ES-I3 (cell line): ENCODE data around the gene GYS2.
"Not testable (repeated sequence)": the region's sequence is repeated elsewhere in the genome, so short reads cannot be mapped to it uniquely, and the experiment has no call there.

Experiments
- H3K36me3 ChIP-seq: 2 replicates; pipeline ENCODE4 v1.6.1; 2013; ENCODE audit warnings: mild to moderate bottlenecking, low read length, control low read depth, moderate library complexity; ENCODE audit not compliant: insufficient read depth
- H3K4me1 ChIP-seq: 2 replicates; pipeline ENCODE4 v1.6.1; 2013; ENCODE audit warnings: mild to moderate bottlenecking, control low read depth, low read length; ENCODE audit not compliant: insufficient read depth
- H3K9ac ChIP-seq: 2 replicates; pipeline ENCODE4 v1.6.1; 2013; ENCODE audit warnings: low read depth, mild to moderate bottlenecking, low read length, moderate library complexity
- H3K9me3 ChIP-seq: 2 replicates; pipeline ENCODE4 v1.6.1; 2013; ENCODE audit warnings: mild to moderate bottlenecking, low read length, moderate library complexity; ENCODE audit not compliant: control insufficient read depth, insufficient read depth

GYS2 gene

DNA sequence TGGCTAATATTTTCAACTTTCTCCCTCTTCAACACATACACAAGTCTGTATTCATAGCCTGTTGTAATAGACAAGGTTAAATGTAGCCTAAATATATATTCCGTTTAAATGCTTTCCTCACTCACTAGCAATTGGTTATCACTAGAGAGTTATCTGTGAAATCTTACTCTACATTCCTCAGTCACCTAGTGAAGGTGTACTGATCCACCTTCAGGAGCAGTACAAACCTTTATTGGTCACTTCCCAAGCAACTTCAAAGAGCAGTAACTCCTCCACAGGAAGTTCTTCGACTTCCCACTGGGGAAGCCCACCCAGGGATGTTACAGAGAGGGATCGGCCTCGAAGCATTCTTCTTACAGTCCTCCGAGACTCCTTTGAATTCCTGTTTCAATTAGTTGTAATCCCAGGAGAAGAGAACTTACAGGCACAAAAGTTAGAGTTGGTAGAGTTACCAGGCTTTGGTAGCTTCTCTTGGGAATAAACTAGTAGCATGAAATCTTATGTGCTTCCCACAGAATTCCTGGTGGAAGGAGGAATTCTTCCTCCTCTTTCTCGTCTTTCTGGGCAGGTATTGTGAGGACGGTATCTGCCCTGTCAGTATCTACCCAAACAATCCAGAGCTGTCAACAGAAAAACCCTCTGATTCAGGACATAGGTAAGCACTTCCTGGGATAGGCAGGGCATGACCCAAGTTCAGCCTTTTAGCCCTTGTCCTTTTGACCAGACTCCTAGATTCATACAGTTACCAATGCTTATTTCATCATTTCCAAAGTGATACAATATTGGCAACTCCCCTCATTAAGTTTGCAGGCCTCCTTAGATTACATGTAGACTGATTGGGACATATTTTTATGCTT, at the start of gene GYS2:
Gene GYS2, minus strand, starts transcription at position 603 of the 857 bp plus-strand sequence. Its CDS starts 255 bp downstream, at position 348.
- Histone ChIP-seq H3K4me1 (0 out of 2 replicates have a peak, but pooled peaks cover 3% of the 10 kb centered on the region), H3K36me3 (no peaks in the 10 kb centered on the region), H3K9ac (no peak within 1 kb of the TSS), H3K9me3 (no peaks in the 10 kb centered on the region)

DNA sequence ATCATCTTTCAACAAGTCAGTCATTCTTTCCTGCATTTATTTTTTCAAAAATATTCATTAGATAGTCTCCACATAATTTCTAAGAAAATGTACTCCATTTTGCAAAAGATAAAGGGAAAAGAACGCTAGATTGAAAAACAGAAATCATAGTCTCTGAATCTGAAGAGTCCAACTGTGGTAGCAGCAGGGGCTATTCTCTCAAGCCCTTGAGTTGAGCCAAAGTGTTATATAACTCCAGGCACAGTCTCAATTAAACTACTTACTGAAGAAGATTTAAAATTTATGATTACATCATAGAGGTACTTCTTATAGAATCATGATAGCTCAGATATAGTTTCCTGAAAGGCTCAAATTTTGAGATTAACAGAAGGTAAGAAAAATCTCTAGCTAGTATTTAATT, 47.2 kb upstream of the GYS2 start:
- H3K9ac ChIP-seq = no peak overlapping the region
- no peaks in the 10 kb centered on the region for H3K9me3 ChIP-seq
- H3K36me3 ChIP-seq = peaks cover 22% of the 10 kb centered on the region
- peaks cover 14% of the 10 kb centered on the region; the same call in 1 of the 2 replicates for H3K4me1 ChIP-seq

DNA sequence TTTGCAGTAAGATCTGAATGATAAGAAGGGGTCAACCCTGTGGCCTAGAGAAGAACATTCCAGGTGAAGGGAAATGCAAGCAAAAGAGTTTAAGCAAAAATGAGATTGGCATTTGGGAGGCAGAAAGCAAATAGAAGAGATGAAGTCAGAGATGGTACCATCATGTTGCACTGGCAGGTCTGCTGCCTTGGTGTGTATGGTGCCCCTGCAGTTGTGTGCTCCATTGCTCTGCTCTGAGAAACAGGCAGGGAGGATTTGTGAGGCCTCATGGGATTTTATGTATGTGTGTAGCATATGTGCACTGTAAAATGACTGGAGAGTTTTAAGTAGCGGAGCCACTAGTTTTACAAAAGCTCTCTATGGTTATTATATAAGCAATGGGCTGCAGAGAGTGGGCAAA, 46.4 kb upstream of the GYS2 start:
- Histone ChIP-seq H3K36me3 (peaks cover 23% of the 10 kb centered on the region), H3K4me1 (peaks cover 20% of the 10 kb centered on the region), H3K9ac (no peak overlapping the region), H3K9me3 (no peaks in the 10 kb centered on the region)

DNA sequence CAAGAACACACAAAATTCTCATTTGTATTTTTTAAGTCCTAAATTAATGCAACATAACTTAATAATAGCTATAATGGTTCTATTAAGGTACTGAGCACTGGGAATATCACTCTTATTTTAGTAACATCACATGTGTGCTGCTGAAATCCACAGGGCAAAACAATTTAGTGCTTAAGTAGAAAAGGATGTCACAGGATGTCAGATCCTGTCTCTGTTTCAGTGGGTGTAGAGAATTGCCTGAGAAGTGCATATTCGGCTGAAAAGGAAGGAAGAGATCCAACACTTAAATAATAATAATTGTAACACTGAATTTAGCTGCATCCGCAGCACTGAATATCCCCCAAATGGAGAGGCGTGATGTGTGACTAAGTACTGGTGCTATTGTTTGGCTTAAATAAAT, 44.4 kb upstream of the GYS2 start:
- Histone ChIP-seq H3K36me3 (peaks cover 23% of the 10 kb centered on the region), H3K4me1 (peaks cover 24% of the 10 kb centered on the region), H3K9me3 (no peaks in the 10 kb centered on the region), H3K9ac (no peak overlapping the region)

DNA sequence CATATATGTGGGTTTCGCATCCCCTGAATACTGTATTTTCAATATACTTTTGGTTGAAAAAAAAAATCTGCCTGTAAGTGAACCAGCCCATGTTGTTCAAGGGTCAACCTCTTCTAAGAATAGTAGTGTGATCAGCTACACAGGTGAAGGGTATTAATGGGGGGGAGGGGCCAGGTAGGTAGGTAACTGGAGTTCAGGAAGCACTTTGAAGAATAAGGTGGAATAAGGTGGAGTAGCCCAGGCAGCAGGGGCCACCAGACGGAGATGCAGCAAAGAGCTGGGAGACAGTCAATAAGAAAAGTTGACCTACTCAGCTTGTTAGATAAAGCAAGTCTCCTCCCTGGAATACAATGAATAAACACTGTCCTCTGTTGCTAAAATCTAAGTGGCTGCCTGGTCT, 43.7 kb upstream of the GYS2 start:
- H3K9ac ChIP-seq = no peak overlapping the region
- H3K36me3 ChIP-seq = peaks cover 21% of the 10 kb centered on the region
- peaks cover 27% of the 10 kb centered on the region for H3K4me1 ChIP-seq
- H3K9me3 ChIP-seq = no peaks in the 10 kb centered on the region

DNA sequence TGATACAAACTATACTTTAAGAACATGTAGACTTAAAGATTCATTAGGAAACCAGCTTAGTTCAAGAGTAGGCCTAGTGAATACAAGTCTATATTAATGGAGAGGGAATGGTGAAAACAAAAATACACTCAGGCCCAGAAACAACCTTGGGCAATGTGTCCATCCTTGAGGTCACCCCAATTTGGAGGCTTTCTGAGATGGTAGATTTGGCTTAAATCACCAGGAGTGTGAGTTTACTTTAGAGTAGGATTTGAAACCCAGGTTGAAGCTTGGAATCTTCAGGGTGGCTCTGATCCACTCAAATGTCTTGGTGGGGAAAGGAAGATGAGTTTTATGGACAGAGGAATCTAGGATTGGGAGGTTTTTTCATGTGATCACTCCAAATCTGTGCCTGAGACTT, 42.5 kb upstream of the GYS2 start:
- no peak overlapping the region for H3K9ac ChIP-seq
- H3K4me1 ChIP-seq = peaks cover 36% of the 10 kb centered on the region
- H3K9me3 ChIP-seq = no peaks in the 10 kb centered on the region
- H3K36me3 ChIP-seq = peaks cover 27% of the 10 kb centered on the region

DNA sequence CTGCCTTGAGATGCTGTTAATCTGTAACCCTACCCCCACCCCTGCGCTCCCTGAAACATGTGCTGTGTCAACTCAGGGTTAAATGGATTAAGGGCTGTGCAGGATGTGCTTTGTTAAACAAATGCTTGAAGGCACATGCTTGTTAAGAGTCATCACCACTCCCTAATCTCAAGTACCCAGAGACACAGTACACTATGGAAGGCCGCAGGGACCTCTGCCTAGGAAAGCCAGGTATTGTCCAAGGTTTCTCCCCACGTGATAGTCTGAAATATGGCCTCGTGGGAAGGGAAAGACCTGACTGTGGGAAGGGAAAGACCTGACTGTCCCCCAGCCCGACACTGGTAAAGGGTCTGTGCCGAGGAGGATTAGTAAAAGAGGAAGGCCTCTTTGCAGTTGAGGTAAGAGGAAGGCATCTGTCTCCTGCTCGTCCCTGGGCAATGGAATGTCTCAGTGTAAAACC, 40.4 kb upstream of the GYS2 start:
- not testable (repeated sequence) for H3K9me3 ChIP-seq, H3K9ac ChIP-seq
- peaks cover 36% of the 10 kb centered on the region for H3K4me1 ChIP-seq
- peaks cover 39% of the 10 kb centered on the region for H3K36me3 ChIP-seq

DNA sequence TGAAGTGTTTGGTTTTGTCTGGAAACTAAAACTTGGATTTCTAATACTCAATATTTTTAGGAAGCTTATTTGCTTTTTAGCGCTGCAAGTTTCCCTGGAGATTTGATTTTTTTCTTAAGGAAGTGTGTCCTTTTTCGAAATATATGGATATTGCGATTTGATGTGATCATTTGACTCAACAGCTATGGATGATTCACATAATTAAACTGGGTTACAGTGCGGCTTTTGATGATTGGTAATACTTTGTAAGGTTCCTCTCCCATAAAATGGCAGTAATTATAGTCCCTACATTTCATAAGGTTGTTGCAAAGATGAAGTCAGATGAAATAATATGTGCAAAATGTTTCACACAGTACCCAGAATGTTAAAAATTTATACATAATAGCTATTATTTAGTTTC, 39.9 kb upstream of the GYS2 start:
- H3K9ac ChIP-seq = no peak overlapping the region
- no peaks in the 10 kb centered on the region for H3K9me3 ChIP-seq
- H3K4me1 ChIP-seq = peaks cover 36% of the 10 kb centered on the region
- H3K36me3 ChIP-seq = peaks cover 39% of the 10 kb centered on the region

DNA sequence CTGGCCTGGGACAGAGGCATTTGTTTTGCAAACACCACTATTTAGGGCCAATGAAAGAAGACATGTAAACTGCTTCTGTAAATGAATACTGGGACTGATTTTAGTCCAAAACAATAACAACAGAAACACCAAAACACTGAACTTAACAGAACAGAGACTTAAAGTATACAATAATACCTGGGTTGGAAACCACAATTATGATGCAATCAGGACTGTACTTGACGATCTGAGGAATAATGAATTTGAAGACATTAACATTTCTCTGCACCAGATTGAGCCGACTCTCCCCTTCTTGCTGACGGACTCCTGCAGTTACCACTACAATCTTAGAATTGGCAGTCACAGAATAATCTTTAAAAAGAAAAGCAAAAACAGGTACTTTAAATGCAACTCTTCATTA, 39.1 kb upstream of the GYS2 start:
- no peak overlapping the region for H3K9ac ChIP-seq
- peaks cover 34% of the 10 kb centered on the region for H3K36me3 ChIP-seq
- H3K9me3 ChIP-seq = no peaks in the 10 kb centered on the region
- H3K4me1 ChIP-seq = peaks cover 36% of the 10 kb centered on the region

DNA sequence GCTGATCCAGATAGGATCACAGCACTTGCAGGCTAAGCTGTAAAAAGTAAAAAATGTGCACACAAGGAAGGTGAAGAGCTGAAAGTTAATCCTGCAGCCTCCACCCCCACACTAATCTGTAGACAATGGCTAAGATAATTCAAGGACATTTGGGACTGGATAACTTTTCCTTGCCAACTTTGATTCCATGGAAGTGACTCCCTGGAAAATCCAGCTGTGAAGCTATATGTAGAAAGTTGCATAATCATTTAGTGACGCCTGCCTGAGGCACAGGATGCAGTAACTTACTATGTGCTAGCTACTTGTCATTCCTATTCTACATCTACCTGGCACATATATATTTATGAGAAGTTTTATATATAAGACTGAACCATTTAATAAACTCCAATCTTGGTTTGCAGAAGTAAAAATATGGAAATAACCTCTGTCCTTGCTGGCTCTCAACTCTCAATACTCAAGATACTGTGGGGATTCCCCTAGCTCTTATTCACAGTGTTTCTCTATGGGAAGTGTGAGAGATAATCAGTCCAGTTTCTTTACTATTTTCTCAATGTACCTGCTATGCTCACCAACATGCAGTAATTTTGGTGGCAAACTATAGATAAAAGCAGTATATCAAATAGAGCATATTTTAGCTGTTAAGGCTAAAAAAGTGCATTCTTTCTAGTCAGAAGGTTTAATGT, 38.2 kb upstream of the GYS2 start:
- Histone ChIP-seq H3K9me3 (no peaks in the 10 kb centered on the region), H3K4me1 (peaks cover 36% of the 10 kb centered on the region), H3K36me3 (peaks cover 30% of the 10 kb centered on the region), H3K9ac (no peak overlapping the region)

DNA sequence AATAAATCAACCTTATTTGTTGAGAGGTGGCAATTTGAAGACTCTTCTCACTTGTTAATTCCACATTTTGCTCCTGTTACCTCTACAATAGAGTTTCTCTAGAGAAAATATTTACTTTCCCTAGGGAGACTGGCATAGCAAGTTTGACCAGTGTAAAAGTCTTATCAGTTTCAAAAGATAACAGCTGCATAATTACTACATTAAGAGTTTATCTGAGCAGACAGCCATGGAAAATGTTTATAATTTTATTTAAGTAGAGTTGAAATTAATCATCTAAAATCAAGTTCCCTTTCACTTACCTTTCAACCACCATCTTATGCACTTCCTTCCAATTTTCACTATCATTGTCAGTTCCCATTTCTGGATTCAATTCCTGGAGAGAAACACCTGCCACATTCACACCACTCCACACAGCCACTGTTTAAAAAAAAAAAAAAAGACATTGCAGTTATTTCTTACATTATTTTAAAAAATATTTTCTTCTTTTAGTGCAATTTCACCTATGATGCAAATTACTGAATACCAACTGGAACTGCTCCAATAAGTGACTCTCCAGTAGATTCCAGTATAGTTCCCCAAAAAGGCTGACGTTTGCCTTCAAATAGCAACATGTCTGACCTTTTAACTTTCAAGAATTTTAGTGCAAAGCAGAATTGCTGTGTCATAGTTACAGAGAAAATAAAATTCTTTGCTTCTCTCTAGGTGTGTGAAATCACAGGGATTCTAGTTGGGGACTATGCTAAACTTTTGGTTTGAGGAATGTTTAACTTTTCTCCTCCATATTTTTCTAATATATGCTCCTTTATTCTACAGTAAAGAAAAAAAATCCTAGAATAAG, 33.6 kb upstream of the GYS2 start:
- H3K4me1 ChIP-seq = peaks cover 7% of the 10 kb centered on the region; the same call in 1 of the 2 replicates
- no peaks in the 10 kb centered on the region for H3K9me3 ChIP-seq
- H3K36me3 ChIP-seq = peaks cover 32% of the 10 kb centered on the region
- no peak overlapping the region for H3K9ac ChIP-seq

DNA sequence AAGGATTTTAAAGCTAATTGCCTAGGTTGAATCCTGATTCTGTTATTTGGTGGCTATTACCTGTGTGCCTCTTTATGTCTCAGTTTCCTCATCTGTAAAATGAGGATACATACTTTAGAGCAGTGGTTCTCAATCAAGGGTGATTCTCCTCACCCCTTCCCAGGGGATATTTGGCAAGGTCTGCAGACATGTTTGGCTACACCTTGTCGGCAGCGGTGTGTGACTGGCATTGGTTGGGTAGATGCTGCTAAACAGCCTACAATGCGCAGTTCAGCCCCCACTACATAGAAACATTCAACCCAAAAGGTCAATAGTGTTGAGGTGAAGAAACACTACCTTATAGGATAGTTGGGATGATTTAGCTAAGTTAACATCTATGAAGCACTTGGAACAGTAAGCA, 29.6 kb upstream of the GYS2 start:
- H3K9ac ChIP-seq = no peak overlapping the region
- peaks cover 14% of the 10 kb centered on the region for H3K36me3 ChIP-seq
- H3K9me3 ChIP-seq = no peaks in the 10 kb centered on the region
- no peaks in the 10 kb centered on the region for H3K4me1 ChIP-seq

DNA sequence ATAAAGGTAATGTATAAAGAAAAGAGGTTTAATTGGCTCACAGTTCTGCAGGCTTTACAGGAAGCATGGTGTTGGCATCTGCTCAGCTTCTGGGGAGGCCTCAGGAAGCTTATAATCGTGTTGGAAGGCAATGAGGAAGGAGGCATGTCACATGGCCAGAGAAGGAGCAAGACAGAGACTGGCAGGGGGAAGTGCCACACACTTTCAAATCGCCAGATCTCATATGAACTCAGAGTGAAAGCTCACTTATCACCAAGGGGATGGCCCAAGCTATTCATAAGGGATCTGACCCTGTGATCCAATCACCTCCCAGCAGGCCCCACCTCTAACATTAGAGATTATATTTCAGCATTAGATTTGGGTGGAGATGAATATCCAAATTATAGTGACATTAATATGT, 26.7 kb upstream of the GYS2 start:
- Histone ChIP-seq H3K9ac (no peak overlapping the region), H3K36me3 (peaks cover 10% of the 10 kb centered on the region), H3K9me3 (no peaks in the 10 kb centered on the region), H3K4me1 (no peaks in the 10 kb centered on the region)

DNA sequence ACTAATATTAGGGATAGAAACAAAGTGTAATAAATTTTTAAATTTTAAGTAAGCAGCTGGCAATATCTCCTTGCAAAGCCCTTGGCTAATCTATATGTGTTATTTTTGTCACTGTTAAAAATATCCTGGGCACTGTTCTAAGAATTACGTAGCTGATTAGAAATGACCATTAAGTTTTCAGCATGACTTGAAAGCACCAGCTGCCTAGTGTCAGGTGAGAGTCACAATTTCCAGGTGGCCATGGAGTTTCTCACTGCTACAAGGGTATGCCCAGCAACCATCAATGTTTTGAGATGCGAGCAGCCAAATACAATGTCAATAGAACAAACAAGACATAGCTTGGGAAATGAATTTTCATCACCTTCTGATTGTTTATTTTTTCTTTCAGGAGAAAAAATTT, 23.3 kb upstream of the GYS2 start:
- H3K36me3 ChIP-seq = no peaks in the 10 kb centered on the region
- H3K9me3 ChIP-seq = no peaks in the 10 kb centered on the region
- no peaks in the 10 kb centered on the region for H3K4me1 ChIP-seq
- no peak overlapping the region for H3K9ac ChIP-seq
